HG02884 (cell line): ENCODE measurements around the gene SIAH1.
A peak's percentile ranks its signal among the peaks of the same experiment; 100 is the strongest.
"Not testable (repeated sequence)": the region's sequence is repeated elsewhere in the genome, so short reads cannot be mapped to it uniquely, and the experiment has no call there.

Experiments
- ATAC-seq: cut with Tn5 transposase; IDR thresholded peaks from one replicate; pipeline ENCODE4 v1.9.1; 2021; ENCODE audit warnings: mild to moderate bottlenecking, moderate library complexity; ENCODE audit not compliant: unreplicated experiment

Gene SIAH1, protein sequence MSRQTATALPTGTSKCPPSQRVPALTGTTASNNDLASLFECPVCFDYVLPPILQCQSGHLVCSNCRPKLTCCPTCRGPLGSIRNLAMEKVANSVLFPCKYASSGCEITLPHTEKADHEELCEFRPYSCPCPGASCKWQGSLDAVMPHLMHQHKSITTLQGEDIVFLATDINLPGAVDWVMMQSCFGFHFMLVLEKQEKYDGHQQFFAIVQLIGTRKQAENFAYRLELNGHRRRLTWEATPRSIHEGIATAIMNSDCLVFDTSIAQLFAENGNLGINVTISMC

DNA sequence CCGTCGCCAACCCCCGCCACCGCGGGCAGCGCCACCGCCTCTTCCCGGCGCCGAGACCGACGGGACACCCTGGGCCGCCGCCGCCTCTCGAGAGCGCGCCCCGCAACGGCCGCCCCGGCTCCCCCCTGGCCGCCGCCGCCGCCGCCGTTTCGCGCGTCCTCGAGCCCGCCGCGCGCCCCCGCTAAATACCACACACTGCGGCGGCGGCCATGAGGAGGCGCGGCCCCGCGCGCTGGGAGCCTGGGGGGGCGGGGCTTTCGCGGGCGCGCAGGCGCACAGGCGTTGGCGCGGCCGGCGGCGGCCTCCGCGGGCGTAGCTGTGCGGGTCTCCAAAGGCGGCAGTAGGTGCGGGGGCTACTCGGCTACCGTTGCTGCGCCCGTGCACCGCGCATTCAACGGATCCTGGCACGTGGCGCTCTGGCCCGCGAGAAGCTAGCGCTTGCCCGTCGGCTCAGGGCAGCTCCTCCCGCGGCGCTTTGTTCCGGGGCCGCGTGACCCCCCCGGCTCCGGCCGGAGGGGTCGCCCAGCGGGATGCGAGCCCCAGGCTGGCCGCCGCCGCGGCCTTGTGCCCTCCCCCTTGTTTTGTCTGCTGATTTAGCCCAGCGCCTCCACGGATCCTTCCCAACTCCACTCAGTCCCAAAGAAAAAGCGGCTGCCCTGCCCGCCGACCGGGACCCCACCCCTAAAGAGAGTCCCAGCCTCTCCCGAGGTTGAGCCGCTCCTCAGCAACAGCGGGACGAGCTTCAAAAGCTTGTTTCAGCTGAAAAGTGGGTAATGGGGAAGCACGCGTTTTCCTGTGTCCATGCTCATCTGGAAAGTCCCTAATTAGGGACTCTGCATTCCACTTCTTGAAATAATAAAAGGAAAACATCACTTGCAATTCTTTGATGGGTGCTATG, at the start of gene SIAH1:
Gene SIAH1, minus strand, starts transcription at position 161 of the 898 bp plus-strand sequence. CDS start 22,985 bp downstream, outside the sequence.
- peak; percentile 64 for ATAC-seq

DNA sequence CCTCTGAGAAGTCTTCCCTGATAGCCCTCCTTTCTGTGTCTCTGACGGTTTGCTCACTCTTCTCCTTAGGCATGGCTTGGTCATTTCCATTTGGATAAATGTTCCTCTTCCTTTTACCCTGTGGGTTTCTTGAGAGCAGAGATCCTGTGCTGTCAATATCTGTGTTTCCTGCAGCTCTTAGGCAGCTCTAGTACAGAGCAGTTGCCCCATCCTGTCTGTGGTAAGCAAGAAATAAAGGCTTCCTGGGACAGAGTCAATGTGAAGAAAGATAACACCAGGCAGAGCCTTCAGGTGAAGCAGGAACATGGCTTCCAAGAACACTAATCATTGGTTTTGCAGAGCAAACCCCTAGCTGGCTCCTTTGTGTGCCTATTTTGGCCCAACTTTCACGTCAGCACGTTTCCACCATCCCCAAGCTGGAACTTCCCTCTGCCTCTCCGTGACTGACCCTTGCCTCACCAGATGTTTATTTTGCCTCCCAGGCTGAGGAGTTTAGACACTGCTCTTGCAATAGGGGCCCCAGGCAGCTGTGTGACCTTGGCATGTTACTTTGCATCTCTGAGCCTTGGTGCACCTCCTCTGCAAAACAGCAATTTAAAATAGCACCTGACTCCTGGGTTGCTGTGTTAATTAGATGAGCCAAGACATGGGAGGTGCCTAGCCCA, 49.6 kb upstream of the SIAH1 start:
- no peak for ATAC-seq

DNA sequence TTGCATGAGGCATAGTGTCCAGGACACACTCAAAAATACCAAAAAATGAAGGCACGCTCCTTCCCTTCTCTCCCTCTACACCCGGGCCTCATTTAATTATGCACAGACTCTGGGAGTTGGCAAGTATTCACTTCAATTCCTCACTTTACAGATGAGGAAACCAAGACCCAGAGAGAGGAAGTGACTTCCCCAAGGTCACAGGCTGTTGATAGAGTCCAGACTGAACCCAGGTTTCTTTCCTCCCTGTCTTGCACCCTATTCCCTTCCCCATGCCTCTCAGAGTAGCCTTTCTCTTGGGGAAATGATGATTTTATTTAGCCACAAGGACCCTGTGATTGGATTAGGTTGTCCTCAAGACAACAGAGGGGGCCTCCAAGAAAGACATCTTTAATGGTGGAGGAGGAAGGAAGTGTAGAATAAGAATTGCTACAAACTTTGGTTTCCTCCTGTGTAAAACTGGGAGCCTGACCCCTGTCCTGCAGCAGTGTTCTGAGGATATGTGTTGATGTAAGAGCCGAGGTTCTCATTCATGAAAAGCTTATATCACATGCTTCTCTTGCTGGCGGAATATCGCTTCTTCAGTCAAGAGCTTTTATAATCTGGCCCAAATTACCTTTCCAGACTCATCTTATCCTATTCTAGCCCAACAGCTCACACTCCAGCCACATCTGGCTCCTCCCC, 48.8 kb upstream of the SIAH1 start:
- no peak for ATAC-seq

DNA sequence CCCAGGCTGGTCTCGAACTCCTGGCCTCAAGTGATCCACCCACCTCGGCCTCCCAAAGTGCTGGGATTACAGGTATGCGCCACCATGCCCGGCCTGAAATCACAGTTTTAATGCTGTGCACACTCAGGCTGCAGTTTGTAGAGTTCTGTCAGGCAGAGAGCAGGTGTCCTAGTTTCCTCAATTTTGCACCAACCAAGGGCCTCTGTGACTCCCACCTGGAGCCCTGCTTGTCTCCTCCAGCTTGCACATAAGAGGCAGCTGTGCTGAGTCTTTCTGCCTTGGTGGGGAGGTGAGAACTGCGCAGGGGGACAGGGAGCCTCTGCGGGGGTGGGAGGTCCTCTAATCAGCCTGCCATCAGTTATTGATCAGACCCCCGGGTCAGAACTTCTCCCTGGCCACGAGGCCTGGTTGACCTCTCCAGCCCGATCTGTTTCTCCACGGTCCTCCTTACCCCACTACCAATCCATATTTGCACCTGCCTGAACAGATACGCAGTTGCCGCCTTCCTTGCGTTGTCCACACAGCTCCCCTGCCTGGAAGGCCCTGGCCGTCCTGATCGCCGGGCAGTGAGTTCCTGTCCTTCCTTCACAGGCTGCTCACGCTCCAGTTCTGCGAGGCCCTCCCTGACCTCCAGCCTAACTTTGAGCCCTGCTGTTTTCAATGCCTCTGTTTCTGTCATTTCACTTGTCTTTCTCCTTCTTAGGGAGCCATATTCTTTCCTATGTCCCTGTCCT, 48.1 kb upstream of the SIAH1 start:
- ATAC-seq, result no peak

DNA sequence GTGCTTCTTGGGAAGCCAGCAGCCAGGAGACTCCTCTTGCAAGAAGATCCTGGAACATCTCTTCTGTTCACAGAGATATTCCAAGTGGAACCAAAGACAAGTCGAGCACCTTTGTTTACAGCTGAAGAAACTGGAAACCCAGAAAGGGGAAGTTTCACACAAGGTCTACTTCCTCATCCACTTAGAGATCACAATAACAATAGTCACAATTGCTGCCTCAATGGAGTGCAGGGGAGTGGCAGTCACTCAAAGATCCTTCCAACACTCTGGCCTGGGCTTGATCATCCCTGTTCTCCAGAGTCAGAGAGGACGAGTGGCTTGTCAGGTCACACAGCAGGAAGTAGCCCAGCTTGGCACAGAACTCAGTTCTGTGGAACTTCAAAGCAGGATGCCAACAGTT, 46.9 kb upstream of the SIAH1 start:
- ATAC-seq, result peak; percentile 88

DNA sequence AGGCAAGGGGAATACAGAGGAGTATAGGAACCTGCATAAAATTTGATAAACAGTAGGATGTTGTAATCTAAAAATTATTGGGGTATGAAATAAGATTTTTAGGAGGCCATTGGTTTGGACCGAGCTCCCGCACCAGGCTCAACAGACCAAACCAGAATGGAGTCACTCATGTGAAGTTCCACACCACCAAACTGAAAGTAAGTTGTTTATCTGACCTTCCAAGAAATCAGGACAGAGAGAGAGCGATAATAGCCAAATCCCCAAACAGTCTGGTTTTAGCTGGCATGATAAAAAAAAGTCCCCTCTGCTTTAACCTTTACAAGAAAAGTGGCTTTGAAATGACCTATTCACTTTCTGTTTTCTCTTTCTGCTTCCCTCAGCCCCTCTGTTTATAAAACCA, 45.7 kb upstream of the SIAH1 start:
- ATAC-seq, result no peak

DNA sequence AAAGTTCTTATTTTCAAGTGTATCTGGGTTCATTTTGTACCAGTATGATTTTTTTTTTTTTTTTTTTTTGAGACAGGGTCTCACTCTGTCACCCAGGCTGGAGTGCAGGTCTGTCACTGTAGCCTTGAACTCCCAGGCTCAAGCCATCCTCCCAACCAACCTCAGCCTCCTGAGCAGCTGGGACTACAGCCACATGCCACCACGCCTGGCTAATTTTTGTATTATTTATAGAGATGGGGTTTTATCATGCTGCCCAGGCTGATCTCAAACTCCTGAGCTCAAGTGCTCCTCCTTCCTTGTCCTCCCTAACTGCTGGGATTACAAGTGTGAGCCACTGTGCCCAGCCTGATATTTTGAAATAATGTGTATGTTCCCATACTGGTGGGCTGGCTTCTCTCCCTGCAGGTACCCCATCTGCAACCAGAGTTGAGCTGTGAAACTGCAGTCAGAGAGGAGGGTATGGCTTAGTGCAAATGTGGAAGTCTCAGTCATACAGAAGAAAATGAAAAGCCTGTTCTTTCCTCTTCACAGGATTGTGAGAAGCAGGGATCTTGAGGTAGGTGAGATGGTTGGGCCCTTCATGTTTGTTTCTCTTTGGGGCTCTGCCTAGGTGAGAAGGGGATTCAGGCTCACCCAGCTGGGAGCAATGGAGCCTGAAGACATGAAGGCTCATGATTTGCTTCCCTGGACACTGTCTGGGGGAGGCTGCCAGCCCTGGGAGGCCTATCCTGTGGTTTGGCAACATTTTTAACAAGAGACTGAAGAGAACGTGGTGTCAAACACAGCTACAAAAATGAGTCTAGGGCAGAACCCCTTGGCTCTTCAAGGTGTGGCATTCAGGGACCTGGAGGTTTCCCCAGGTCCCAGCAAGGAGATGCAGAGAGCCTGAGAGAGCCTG, 41.3 kb upstream of the SIAH1 start:
- no peak for ATAC-seq

DNA sequence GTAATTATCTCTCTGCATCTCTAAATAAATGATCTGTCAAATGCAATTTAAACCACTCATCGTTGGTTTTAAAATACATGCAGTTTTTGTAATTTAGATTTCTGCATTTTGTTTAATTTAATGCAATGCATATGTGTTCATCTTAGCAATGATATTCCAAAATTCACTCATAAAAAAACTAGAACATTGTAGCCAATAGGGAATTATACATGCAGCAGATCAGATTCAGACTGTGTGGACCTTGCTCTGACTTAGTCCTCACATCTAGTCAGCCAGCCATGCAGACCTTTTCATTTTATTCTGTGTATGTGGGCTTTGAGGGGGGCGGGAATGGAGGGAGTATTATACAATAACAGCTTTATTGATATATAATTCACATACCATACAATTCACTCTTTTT, 37.3 kb upstream of the SIAH1 start:
- ATAC-seq, result no peak

DNA sequence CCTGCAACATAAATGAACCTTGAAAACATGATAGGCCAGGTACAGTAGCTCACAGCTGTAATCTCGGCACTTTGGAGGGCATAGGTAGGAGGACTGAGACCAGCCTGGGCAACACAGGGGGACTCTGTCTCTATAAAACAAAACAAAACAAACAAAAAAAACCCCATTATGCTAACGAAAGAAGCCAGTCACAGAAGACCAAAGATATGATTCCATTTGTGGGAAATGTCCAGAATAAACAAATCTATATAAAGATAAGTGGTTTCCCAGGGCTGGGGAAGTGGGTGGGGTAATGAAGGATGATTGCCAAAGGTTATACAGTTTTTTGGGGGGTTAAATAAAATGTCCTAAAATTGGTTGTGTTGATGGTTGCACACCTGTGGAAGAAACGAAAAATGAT, 36.5 kb upstream of the SIAH1 start:
- ATAC-seq, result no peak

DNA sequence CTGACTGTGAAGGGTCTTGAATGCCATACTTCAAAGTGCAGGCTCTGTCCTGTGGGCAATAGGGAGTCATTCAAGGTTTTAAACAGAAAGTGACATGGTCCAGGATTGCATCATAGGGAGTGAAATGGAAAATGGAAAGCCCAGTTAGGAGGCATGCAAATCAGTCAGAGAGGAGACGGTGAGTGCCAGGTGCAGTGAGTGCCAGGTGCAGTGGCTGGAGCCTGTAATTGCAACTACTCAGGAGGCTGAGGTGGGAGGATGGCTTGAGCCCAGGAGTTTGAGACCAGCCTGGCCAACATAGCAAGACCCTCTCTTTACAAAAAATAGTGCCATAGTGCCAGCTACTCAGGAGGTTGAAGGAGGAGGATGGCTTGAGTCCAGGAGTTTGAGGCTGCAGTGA, 35.2 kb upstream of the SIAH1 start:
- no peak for ATAC-seq

DNA sequence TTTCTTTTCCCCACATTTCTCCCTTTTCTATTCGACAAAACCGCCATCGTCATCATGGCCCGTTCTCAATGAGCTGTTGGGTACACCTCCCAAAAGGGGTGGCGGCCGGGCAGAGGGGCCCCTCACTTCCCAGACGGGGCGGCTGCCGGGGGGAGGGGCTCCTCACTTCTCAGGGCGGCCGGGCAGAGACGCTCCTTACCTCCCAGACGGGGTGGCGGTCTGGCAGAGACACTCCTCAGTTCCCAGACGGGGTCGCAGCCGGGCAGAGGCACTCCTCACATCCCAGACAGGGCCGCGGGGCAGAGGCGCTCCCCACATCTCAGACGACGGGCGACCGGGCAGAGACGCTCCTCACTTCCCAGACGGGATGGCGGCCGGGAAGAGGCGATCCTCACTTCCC, 31.4 kb upstream of the SIAH1 start:
- ATAC-seq, result not testable (repeated sequence)

DNA sequence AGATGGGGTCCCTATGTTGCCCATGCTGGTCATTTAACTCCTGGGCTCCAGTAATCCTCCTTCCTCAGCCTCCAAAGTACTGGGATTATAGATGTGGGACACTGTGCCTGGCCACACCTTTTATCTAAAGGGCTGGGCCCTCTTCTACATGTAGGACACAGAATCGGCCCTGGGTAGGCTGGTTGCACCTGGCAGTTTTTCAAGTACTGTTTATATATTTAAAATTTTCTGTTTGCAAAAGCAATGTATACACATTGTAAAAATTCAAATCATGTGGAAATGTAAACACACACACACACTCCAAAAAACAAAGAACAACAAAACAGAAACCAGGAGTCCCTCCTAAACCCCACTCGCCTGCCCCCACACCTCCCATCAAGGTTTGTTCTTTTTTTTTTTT, 28.1 kb upstream of the SIAH1 start:
- no peak for ATAC-seq

DNA sequence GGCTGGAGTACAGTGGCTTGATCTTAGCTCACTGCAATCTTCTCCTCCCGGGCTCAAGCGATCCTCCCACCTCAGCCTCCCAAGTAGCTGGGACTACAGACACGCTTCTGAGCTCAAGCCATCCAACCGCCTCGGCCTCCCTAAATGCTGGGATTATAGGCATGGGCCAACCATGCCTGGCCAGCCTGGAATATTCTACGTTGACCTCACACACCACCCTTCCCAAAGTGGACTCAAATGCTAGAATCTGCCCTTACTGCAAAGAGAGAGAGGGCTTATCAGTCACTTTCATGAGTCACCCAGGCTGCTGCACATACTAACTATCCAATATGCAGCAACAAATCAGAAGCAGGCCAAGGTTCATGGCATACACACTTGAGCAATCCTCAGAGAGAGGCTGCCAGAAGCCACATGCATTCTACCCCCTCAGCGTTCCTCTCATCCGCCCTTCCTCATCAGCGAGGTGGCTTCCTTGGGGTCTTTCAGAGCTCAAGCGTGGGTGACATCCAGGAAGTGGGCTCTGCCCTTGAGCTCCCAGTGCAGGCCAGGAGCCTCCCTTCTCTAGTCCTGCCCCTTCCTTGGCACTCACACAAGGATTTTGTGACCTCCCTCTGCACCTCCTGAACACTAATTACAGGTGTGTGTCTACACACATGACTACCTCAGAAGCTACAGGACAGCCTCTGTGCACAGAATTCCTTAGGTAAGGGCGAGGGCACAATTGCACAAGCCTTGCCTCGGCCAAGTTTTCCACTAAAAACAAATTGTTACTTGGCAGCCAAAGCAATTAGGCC, 24.8 kb upstream of the SIAH1 start:
- ATAC-seq, result no peak

DNA sequence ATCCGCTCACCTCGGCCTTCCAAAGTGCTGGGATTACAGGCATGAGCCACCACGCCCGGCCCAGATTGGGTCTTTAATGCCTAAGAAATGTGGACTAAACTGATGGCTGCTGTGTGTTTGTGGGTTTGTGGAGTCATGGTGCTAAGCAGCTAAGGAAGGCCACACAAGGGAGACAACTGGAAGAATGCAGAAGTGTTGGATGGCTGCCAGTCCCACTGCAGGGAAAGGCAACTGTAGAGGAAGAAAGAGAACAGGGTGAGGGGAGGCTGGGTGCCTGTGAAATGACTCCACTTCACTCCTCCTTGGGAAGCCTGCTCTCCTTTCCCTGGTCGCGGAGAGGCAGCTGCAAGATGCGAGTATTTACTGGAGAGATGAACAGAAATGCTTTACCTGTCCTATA, 23.5 kb upstream of the SIAH1 start:
- ATAC-seq, result no peak

DNA sequence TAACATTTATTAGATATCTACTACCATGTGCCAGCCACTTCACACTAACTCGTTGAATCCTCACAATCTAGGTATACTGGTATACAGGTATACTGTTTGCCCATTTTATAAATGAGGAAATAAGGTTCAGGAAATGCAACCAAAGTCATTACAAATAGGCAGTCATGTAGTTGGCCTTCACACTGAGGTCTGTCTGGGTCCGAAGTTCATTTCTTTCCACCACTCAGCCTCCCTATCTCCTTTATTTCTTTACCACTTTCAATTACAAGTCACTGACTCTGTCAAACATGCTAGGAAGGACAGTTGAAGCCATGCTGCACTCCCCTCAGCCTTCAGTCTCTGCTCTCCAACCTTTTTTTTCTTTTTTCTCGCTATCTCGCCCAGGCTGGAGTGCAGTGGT, 20.7 kb upstream of the SIAH1 start:
- ATAC-seq, result no peak

DNA sequence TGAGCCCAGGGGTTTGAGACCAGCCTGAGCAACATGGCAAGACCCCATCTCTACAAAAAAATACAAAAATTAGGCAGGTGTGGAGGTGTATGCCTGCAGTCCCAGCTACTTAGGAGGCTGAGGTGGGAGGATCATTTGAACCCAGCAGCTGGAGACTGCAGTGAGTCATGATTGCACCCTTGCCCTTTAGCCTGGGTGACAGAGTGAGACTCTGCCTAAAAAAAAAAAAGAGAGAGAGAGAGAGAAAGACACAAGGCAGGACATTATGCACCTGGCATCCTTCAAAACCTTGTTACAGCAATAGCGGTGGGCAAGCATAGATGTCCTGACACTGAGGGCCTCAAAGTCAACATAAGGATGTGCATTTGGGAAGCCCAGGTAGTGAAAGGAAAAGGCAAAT, 19.9 kb upstream of the SIAH1 start:
- no peak for ATAC-seq

DNA sequence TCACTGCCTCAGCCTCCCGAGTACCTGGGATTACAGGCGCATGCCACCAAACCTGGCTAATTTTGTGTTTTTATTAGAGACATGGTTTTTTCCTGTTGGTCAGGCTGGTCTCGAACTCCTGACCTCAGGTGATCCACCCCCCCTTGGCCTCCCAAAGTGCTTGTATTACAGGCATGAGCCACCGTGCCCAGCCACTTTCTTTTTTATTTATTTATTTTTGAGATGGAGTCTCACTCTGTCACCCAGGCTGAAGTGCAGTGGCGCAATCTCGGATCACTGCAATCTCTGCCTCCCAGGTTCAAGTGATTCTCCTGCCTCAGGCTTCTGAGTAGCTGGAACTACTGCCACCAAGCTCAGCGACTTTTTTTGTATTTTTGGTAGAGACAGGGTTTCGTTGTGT, 17.3 kb upstream of the SIAH1 start:
- not testable (repeated sequence) for ATAC-seq

DNA sequence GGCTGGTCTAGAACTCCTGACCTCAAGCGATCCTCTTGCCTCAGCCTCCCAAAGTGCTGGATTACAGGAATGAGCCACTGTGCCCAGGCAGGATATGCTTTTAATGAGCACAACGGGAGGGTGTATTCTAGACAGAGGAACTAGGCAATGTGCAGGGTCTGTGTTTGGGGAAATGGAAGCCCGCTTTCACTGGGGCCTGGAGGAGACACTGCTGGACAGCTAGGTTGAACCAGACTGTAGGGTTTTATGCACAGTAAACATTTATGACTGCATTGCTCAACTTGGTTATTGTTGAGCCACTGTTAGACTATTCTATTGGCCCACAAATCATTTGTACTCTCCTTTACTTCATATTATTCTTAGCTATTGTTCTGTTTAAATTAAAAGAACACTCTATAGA, 10.2 kb upstream of the SIAH1 start:
- no peak for ATAC-seq

DNA sequence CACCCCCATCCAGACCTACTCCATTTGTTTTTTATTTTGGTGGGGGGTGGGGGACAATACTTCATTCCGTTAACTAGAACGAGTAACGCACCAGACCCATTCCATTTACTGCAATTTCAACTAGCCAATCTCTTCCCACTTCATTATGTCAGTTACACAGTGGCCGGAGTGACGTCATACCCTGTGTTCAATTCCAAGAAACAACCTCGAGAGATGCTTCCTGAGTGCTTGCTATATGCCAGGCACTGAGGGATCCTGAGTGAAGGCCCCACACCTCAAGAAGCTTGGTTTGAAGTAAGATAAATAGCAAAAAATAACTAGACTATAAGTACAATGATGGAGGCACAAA, 9.1 kb upstream of the SIAH1 start:
- no peak for ATAC-seq
